GM21528 (cell line): ENCODE results near the gene CADM4.
A peak's percentile ranks its signal among the peaks of the same experiment; 100 is the strongest.
"Not testable (repeated sequence)": the region's sequence is repeated elsewhere in the genome, so short reads cannot be mapped to it uniquely, and the experiment has no call there.

Experiments used
- ATAC-seq: cut with Tn5 transposase; IDR thresholded peaks from one replicate; pipeline ENCODE4 v1.9.1; 2021; ENCODE audit warnings: mild to moderate bottlenecking, moderate library complexity; ENCODE audit not compliant: unreplicated experiment, low FRiP score

The CADM4 gene

DNA sequence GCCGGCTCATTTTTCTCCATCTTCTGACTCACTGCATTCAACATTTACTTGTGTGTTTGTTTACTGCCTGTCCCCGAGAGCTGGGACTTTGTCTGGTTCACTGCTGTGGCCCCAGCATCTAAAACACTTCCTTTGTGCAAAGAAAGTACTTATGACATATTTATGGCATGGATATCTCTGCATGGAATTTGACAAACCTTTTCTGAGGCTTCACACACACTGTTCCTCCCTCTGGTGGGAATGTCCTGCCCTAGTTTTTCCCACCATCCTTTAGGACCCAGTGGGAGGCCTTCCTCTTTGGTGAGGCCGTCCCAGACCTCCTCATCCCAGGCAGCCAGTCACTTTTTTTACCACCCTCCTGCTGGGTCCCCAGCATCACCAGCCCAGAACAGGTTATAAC, 29.2 kb downstream of the CADM4 start:
- no peak for ATAC-seq

DNA sequence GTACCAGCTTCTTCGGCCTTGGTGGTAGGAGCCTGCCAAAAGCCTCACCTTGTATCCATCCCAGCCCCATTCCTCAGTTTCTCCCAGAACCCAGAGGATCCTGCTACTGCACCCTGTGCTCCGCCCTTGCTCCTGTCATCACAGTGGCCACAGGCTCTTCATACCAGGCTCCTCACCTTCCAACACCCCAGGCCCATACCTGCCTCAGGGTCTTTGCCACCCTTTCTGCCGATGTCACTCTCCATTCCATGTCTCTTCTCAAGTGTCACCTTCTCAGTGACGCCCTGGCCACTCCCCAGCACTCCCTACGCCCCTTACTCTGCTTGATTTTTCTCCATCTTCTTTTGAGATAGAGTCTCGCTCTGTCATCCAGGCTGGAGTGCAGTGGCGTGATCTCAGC, 29.8 kb downstream of the CADM4 start:
- no peak for ATAC-seq

DNA sequence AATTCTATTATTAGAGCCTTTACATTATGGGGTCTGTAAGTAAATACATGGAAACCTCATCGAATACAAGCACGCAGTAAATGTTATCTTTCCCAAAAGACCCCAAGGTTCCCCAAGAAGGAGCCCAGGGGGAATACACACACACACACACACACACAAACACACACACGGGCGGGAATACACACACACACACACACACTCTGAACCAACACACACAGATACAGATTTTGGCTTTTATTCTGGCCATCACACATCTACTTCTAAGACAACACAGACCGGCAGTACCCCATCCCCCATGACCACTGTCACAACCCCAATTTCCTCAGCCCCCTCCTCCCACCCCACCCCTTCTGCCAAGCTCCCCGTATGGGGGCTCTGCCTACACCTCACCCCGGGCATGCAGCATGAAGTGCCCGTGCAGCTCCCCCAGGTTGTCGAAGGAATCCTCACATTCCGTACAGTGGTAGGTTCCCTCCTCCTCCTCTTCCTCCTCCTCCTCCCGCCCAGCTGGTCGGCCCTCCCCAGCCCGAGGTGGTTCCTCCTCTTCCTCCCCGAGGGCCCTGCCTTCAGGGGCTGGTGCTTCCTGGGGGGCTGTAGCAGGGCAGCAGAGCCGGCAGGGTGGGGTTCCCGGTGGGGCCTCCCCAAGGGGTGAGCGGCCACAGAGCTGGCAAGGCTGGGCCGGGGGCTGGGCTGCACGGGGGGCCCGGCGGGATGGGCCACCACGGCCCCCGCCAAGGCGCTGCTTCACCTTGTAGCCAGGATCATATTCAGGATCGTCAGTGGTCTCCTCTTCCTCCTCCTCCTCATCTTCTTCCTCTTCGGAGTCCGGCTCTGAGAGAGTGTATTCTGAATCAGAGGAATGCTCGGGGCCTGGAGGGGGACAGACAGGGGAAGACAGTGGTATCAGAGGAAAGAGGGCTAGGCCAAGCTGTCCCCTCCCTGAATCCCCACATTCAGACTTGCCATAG, 32.1 kb downstream of the CADM4 start:
- no peak for ATAC-seq

DNA sequence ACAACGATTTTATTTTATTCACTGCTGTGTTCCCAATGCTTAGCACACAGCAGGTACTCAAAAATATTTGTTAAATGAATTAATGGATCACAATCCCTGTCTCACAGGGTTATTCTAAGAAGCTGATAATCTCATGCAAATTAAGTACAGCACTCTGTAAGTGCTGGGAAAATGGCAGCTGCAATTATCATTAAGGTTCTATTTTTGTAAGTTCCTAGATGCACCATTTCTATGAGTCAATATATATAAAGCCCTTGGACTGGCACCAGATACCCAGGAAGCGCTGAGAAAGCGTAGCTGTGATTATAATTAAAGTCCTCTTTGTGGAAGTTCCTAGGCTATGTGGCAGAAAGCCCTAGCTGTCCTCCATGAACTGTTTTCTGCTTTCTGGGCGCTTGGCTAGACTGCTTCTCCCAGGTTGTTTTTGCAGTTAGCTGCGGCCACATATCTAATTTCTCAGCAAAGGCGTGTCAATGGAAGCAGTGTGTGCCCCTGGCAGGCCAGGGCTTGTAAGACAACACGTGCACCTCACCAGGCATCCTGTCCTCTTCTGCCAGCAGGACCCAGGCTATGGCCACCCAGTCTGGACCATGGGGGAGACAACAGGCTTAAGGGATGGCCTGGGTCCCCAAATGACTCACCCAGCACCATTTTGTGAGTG, 33.0 kb downstream of the CADM4 start:
- ATAC-seq: no peak

DNA sequence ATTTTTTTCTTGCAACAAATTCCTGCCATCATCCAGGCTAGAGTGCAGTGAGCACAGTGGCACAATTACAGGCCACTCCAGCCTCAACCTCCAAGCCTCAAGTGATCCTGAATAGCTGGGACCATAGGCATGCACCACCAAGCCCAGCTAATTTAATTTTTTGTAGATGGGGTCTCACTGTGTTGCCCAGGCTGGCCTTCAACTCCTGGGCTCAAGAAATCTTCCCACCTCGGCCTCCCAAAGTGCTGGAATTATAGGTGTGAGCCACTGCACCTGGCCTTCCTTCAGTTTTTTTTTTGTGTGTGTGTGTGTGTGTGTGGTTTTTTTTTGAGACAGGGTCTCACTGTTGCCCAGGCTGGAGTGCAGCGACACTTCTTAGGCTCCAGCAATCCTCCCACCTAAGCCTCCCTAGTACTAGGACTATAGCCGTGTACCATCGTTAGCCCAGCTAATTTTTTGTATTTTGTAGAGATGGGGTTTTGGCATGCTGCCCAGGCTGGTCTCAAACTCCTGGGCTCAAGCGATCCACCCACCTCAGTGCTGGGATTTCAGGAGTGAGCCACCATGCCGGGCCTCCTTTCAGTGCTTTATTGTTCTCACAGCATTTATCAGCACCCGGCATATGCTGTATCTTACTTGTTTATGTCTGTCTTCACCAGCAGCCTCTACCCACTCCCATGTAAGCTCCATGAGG, 33.6 kb downstream of the CADM4 start:
- ATAC-seq: no peak

DNA sequence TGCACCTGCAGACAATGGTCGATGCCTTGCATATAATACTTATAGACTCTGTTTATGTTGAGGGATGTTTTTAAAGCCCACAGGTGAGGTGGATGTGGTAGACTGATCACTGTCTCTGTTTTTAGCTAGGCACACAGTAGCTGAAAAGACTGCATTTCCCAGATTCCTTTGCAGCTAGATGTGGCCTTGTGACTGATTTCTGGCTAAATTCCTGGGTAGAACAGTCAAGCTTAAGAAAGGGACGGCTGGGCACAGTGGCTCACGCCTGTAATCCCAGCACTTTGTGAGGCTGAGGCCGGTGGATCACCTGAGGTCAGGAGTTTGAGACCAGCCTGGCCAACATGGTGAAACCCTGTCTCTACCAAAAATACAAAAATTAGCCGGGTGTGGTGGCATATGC, 39.3 kb downstream of the CADM4 start:
- not testable (repeated sequence) for ATAC-seq

DNA sequence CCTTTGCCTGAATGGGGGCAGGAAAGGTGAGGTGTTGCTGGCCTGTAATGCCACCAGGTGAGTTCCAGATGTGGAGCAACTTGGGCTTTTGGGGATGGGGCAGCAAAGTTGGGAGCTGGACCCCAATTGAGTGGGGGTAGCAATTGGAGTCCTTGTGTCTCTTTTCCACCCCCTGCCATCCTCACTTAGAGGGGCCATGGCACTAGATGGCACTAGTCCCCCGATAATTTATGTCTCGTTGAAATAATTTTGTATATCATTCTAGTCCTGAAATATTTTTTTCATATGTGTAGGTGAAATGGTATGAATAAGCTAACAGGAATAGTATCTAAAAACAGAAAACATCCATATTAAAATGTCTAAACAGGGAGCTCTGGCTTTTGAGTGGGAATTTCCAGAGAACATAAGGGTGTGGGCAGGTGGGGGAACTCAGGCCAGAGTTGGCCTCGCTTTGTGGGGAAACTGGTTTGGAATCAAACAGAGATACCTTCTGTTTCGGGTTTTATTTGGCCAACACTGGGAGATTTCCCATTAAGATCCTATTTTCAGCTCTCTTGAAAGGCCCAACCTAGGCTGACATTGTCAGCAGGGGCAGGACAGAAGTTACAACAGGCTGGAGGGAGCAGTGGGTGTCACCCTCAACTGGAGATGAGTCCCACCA, 39.9 kb downstream of the CADM4 start:
- no peak for ATAC-seq

DNA sequence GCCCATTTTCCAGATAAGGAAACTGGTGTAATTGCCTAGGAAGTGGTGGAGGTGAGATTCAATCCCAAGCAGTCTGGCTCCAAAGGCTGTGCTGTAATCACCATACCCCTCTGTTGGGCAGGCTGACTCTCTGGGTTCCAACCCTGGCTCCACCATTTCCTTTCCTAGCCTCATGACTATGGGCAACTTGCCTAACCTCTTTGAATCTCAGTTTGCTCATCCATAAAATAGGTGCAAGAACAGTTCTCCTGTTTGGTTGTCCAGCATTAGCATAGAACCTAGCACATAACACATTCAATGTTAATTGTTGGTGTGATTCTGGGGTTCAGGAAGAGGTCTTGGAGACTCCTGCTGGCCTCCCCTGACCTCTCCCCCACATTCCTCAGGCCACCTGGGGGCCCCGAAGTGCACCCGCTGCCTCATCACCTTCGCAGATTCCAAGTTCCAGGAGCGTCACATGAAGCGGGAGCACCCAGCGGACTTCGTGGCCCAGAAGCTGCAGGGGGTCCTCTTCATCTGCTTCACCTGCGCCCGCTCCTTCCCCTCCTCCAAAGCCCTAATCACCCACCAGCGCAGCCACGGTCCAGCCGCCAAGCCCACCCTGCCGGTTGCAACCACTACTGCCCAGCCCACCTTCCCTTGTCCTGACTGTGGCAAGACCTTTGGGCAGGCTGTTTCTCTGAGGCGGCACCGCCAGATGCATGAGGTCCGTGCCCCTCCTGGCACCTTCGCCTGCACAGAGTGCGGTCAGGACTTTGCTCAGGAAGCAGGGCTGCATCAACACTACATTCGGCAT, 41.0 kb downstream of the CADM4 start:
- ATAC-seq: no peak

DNA sequence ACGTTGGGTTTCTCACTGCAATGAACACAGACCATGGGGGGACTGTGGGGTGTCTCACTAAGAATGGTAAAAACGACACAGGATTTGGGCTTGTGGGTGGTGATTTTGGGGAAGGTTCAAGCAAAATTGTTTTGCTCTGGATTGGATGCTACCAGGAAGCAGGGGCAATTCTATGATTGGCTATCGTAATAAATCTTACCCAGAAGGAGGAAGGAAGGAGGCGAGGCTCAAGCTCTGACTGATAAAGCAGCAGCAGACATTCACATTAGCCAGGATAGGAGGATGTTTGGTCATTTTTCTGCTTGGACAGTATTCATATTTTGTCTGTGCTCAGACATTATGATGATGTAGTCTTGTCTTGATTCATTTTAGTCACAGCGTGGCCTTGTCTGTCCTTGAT, 41.8 kb downstream of the CADM4 start:
- ATAC-seq: no peak

DNA sequence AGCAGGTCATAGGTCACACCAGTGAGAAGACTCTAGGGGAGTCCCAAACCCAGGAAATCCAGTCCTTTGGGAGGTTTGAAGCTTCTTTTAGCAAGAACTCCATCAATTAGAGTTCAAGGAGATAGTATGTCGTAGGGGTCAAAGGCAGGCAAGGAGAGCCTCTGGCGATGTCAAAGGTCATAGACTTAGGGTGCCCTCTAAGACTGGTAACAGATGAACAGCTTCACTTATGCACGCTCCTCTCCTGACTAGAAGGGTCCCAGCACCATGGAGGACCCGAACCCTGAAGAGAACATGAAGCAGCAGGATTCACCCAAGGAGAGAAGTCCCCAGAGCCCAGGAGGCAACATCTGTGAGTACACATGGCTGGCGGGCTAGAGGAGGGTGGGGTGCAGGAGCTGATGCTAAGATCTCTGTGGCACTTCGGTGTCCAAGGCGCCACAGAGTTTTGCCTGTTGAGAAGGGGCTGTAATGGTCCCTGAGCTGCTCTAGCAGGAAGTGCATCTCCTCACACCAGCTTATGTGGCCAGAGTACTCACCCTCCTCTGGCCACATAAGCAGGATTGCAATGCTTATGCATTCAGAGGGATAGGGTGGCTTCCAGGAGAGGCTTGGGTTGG, 42.7 kb downstream of the CADM4 start:
- peak; percentile 5 for ATAC-seq

DNA sequence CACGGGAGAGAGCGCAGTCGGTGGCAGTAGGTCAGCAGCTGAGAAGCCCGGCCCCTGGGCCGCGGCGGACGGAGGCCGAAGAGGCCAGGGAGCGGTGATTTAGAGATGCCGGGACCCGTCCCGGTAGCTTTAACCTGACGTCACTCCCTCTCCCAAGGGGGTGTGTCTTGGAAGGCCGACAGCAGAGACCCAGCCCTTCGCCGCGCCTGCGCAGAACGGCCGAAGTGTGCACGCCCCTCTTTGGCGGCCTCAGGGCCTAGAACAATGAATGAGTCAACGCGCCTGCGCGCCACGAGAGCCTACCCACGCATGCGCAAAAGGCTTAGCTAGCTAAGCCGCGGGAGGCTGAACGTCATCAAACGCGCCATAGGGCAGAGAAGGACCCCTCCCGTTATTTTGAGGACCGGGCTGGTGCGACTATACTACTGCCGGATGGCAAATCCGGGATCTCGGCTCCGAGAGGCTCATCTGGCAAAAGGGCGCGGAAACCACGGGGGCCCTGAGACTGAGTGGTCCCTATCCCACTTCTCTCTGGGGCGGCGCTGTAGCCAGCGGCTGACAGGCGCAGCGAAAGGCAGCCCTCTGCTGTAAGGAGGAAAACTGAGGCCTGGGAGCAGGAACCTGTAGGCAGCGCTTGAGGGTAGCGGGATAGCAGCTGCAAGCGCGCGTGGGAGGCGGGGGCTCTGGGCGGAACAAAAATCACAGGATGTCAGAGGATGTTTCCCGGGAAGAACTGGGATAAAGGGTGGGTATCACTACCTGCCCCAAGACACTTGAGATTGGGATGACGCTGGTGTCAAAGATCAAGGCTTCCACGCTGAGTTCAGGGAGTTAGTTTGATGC, 43.4 kb downstream of the CADM4 start, which contains the start of the genes IRGQ and ZNF576:
Gene IRGQ, minus strand, starts transcription at position 136 of the 843 bp plus-strand sequence. CDS start 796 bp downstream, outside the sequence.
Gene ZNF576, plus strand, starts transcription at position 597 of the 843 bp plus-strand sequence. CDS start 514 bp downstream, outside the sequence.
- ATAC-seq: peak; percentile 79

DNA sequence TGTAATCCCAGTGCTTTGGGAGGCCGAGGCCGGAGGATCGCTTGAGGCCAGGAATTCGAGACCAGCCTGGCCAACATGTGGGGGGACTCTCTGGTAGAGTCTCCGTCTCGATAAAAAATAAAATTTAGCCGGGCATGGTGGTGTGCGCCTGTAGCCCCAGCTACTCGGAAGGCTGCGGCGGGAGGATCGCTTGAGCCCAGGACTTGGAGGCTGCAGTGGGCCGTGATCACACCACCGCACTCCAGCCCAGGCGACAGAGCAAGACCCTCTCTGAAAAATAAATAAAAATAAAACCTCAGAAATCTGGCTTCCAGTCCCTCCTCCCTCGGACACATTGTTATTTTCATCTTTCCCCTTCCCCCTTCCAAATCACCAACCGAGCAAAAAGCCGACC, 44.0 kb downstream of the CADM4 start:
- peak; percentile 3 for ATAC-seq

DNA sequence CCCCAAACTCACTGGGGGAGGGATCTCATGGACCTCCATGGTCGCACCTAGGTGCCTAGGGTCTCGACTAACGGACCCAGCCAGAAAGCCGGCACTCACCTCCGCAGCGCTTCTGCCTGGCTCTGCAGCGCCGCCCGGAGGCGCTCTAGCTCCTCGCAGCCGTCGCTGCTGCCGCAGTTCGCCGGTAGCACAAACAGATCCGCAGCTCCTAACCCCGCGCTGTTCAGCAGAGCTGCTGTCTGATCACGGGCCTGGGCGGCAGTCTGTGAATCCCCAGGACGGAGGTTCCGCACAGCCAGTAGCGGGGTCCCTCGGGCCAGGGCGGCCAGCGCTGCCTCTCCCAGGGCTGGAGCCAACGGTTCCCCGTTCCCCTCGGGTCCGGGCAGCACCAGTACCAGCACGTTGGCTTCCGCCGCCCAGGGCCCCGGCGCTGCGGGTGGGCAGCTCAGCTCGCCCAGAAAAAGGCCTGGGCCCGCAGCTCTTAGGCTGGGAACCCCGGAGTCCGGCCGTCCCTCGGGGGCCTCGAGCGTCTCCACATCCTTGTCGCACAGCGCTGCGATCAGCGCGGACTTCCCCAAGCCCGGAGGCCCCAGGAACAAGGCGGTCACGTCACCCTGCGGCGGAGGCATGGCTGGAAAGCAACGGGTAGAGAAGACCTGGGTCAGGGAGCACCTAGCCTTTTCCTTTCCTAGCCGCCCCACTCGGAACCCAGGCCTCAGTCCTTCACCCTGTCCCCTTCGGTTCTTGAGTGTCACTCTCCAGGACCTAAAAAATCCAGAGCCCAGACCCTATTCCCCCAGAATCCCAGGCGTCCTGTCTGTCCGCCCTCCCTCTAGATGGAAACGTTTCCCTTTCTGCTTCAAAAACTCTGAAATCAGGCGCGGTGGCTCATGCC, 44.7 kb downstream of the CADM4 start:
- ATAC-seq: no peak

DNA sequence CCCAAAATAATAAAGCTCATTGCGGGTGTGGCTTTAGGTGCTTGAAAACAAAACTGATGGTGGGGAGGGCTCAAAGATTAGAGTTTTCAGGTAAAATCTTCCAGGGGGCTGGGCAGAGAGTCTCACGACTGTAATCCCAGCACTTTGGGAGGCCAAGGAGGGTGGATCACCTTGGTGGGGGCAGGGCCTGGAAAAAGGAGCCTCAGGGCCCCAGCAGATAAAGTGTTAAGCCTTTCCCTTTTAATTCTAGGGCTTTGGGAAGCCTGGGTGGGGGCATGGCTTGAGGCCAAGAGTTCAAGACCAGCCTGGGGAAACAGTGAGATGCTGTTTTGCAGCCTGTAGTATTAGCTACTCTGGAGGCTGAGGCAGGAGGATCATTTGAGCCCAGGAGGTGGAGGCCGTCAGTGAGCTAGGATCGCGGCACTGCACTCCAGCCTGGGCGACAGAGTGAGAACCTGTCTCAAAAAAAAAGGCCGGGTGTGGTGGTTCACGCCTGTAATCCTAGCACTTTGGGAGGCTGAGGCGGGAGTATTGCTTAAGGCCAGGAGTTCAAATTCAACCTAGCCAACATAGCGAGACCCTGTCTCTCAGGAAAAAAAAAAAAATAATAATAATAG, 45.5 kb downstream of the CADM4 start:
- no peak for ATAC-seq

DNA sequence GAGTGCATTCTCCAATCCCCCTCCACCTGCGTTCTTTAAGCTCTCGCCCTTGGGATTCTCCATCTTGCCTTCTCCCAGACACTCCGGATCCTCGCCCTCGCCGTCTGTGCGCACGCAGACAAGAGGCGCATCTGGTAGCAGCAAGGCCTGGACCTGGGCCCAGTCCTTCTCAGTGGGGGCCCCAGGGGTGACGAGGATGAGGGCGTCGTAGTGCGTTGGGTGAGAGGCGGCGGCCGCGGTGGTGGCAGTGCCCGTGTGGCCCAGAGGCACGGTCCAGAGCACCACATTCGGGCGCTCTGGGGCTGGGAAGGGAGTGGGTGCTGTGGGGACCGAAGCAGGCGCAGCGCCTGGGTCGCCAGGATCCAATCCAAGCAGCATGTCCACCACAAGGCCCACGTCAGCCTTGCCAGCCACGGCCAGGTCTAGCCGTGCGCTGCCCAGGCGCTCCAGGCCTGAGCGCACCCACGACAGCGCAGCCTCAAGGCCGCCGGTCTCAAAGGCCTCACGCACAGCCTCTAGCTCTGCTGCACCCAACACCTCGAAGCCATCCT, 46.8 kb downstream of the CADM4 start:
- ATAC-seq: no peak

DNA sequence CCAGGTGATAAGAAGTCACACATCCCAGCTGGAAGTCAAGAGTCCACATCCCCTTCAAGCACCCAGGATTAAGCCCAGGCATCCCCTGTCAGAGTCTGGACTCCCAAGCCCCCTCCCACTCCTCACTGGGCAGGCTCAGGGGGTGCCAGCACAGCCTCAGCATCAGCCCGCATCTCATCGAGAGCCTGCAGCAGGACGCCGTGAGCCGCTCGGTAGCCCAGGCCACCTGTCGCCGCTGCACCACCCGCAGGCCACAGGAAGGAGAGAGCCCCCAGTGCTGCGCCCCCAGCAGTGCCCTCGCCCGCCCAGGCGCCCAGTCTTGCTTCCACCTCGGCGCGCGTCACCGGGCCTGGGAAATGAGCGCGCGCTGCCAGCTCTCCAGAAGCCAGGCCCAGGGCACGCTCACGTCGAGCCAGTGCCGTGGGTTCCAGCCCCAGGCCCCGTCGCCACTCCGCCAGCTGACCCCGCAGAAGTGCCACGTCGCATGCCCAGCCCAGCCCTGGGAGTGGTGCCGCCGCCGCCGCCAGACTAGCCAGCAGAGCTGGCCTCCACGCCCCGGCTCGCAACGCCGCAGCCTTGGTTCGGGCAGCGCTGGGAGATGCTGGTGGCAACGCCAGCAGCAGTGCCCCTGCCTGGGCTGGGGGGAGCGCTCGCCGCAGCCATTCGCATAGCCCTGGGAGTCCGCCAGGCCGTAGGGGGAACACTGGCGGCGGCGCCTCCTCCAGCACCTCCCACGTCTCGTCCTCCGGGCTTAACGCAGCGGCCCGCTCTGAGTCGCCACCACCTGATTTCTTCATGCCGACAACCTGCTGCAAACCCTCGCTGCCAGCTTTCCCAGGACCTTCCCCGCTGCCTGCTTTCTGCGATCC, 47.5 kb downstream of the CADM4 start:
- ATAC-seq: no peak
